Epithelial cell of proximal tubule (primary cell): ENCODE results near the gene NALCN. TPM values are rescaled to one million over a fixed set of nuclear protein-coding genes. Genes with fewer than 3 reads are reported as not detected.

Experiments
- DNase-seq: peaks from one replicate; pipeline ENCODE4 v3.0.0-alpha.2; 2011; ENCODE audit warnings: low read depth
- H3K4me3 ChIP-seq: 2 replicates; pipeline ENCODE4 v1.5.1; 2011; ENCODE audit warnings: low read depth, mild to moderate bottlenecking, low read length
- CTCF ChIP-seq: conservative IDR thresholded peaks from 2 replicates; pipeline ENCODE4 v1.5.1; 2012; ENCODE audit warnings: low read depth, mild to moderate bottlenecking, low read length
- total RNA-seq: library from RNA; depleted of rRNA; stranded (reverse); fragments of >200 nt; gene quantifications from 2 replicates; pipeline ENCODE4 v1.2.3, GENCODE V29; 2015

Gene NALCN
- total RNA-seq, 1 donor from 2014 or later: 0.35 TPM

- TF ChIP-seq CTCF: no peak
- DNase-seq: no peak
- H3K4me3 ChIP-seq: peak within 1 kb of the TSS; percentile 45
These were observed 36.5 kb upstream of the NALCN start, which contains the start of gene ITGBL1 for GRCh38 chr13:101452519-101453485. Gene ITGBL1 (plus strand): TSS chr13:101452675. CDS start chr13:101452834, 159 bp downstream.

GRCh38 chr13:101451641-101452040 lies 35.3 kb upstream of the NALCN start:
- no peak for TF ChIP-seq CTCF
- no peak for DNase-seq
- no peak overlapping the region for H3K4me3 ChIP-seq

GRCh38 chr13:101450749-101451130 lies 34.4 kb upstream of the NALCN start:
- DNase-seq: no peak
- no peak overlapping the region for H3K4me3 ChIP-seq
- no peak for TF ChIP-seq CTCF

DNA sequence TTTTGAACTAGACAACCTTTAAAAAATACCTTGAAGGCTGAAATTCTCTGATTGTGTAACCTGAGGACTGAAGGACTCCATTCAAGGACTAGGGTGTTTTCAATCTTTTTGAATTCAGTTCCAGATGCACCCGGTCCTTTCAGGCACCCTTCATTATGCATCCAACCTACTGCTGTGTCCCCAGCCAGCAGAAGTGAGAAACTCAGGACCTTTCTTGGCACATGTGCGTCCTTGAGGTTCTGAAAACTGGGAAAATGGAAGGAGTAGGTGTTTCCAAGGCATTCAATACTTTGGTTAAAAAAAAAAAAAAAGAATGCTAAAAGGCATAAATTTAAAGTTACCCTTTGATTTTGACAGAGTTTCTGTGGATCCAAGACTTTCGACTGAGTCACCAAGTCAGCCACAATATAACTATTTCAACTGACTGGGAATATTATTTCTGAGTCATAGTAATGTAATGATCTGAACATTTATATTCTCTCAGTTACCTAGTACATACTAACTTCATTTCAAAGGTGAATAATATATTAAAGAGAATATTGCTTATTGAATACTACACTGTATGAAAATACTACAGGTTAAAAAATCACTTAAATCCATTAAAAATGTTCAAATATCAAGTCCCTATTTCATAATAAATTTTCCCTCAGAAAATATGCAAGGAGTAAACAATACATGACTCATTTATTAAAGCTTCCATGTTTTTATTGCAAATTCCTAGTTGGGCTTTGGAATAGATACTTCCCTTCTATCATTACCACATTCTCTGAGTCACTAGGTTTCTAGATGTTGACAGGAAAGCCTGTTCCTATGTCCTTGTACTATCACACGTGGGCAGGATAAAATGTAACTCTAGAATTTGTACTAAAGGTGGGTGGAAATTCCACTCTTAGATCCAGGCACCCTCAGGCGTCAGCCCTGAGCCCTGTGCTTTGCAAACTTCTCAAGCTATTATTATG lies 33.8 kb upstream of the NALCN start:
- H3K4me3 ChIP-seq: no peak overlapping the region
- DNase-seq: peak; percentile 83

GRCh38 chr13:101447852-101448251 lies 31.5 kb upstream of the NALCN start:
- no peak for DNase-seq

More for the DNA sequence above, 33.8 kb upstream of the NALCN start:
- TF ChIP-seq CTCF: no peak

More at GRCh38 chr13:101447852-101448251, 31.5 kb upstream of the NALCN start:
- no peak for TF ChIP-seq CTCF
- no peak overlapping the region for H3K4me3 ChIP-seq
